ENCODE measurements around the gene SEMG2.

DNA sequence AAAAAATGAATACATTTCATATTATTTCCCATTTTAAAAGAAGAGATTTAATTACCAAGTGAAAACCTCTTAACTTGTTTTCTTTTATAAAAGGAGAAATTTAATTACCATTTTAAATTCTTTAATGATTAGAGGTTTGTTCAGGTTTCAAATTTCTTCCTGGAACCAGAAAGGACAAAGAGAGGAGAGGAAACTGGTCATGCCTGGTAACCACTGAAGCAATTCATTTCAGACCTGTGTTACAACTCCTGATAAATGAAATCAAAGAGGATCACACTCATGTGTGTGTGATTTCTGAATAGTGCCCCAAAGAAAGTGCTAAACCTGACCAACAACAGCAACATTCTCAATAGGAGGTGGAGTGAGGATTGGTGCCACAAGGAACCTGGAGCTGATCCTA, 45.8 kb downstream of the SEMG2 start:
- TF ChIP-seq NFYB (CRISPR knock-in tag; IDR thresholded peaks at IDR 0.05) (no peak), EZH2 (conservative IDR thresholded peaks at IDR 0.05; ENCODE audit: low read depth, low read length) (no peak), POLR2G (IDR thresholded peaks at IDR 0.05; ENCODE audit: low read depth, low read length) (no peak), TIGD3 (CRISPR knock-in tag; IDR thresholded peaks at IDR 0.05; ENCODE audit: borderline replicate concordance) (no peak)
